ENCODE data around the gene TMEM43.

The TMEM43 gene

GRCh38 chr3:14159426-14159825 lies 34.6 kb downstream of the TMEM43 start:
- in situ Hi-C loops (cut with HindIII; ENCODE audit: low pct_ligation_motif_present, low pct_unique_long_range_greater_than_20kb, low sequenced_read_pairs): no loop called here
- DNase-seq: no peak

- in situ Hi-C loops (cut with HindIII; ENCODE audit: low pct_ligation_motif_present, low pct_unique_long_range_greater_than_20kb, low sequenced_read_pairs): no loop called here
Observed at GRCh38 chr3:14161282-14161681, 36.4 kb downstream of the TMEM43 start.

GRCh38 chr3:14162178-14162577 lies 37.3 kb downstream of the TMEM43 start:
- in situ Hi-C loops (cut with HindIII; ENCODE audit: low pct_ligation_motif_present, low pct_unique_long_range_greater_than_20kb, low sequenced_read_pairs): no loop called here
- no peak for DNase-seq

More at GRCh38 chr3:14161282-14161681, 36.4 kb downstream of the TMEM43 start:
- DNase-seq: no peak

GRCh38 chr3:14166877-14167603 lies 42.2 kb downstream of the TMEM43 start:
- in situ Hi-C loops (cut with HindIII; ENCODE audit: low pct_ligation_motif_present, low pct_unique_long_range_greater_than_20kb, low sequenced_read_pairs): no loop called here
- no peak for DNase-seq

- DNase-seq: no peak
- in situ Hi-C loops (cut with HindIII; ENCODE audit: low pct_ligation_motif_present, low pct_unique_long_range_greater_than_20kb, low sequenced_read_pairs): no loop called here
Observed at GRCh38 chr3:14169435-14169834, 44.6 kb downstream of the TMEM43 start.

GRCh38 chr3:14169871-14170270 lies 45.0 kb downstream of the TMEM43 start:
- DNase-seq: no peak
- in situ Hi-C loops (cut with HindIII; ENCODE audit: low pct_ligation_motif_present, low pct_unique_long_range_greater_than_20kb, low sequenced_read_pairs): no loop called here

GRCh38 chr3:14170531-14171159 lies 45.8 kb downstream of the TMEM43 start:
- in situ Hi-C loops (cut with HindIII; ENCODE audit: low pct_ligation_motif_present, low pct_unique_long_range_greater_than_20kb, low sequenced_read_pairs): no loop called here
- DNase-seq: no peak

GRCh38 chr3:14172496-14172895 lies 47.6 kb downstream of the TMEM43 start:
- DNase-seq: no peak
- in situ Hi-C loops (cut with HindIII; ENCODE audit: low pct_ligation_motif_present, low pct_unique_long_range_greater_than_20kb, low sequenced_read_pairs): no loop called here

GRCh38 chr3:14174483-14174882 lies 49.6 kb downstream of the TMEM43 start:
- DNase-seq: no peak
- in situ Hi-C loops (cut with HindIII; ENCODE audit: low pct_ligation_motif_present, low pct_unique_long_range_greater_than_20kb, low sequenced_read_pairs): no loop called here

GRCh38 chr3:14175383-14176037 lies 50.7 kb downstream of the TMEM43 start:
- in situ Hi-C loops (cut with HindIII; ENCODE audit: low pct_ligation_motif_present, low pct_unique_long_range_greater_than_20kb, low sequenced_read_pairs): no loop called here
- no peak for DNase-seq

GRCh38 chr3:14177580-14178246 lies 52.9 kb downstream of the TMEM43 start:
- DNase-seq: no peak
- in situ Hi-C loops (cut with HindIII; ENCODE audit: low pct_ligation_motif_present, low pct_unique_long_range_greater_than_20kb, low sequenced_read_pairs): no loop called here

GRCh38 chr3:14178247-14179113 lies 53.6 kb downstream of the TMEM43 start, which contains the start of the genes LSM3 and XPC:
Gene LSM3, plus strand, starts transcription at chr3:14178817. Its CDS starts 44 bp downstream, at chr3:14178861.
Gene XPC, minus strand, starts transcription at chr3:14178601. Its CDS starts 33 bp downstream, at chr3:14178568.
- in situ Hi-C loops (cut with HindIII; ENCODE audit: low pct_ligation_motif_present, low pct_unique_long_range_greater_than_20kb, low sequenced_read_pairs): no loop called here
- DNase-seq: peak; percentile 98

- DNase-seq: no peak
- in situ Hi-C loops (cut with HindIII; ENCODE audit: low pct_ligation_motif_present, low pct_unique_long_range_greater_than_20kb, low sequenced_read_pairs): no loop called here
Observed at GRCh38 chr3:14179114-14179465, 54.2 kb downstream of the TMEM43 start.

- in situ Hi-C loops (cut with HindIII; ENCODE audit: low pct_ligation_motif_present, low pct_unique_long_range_greater_than_20kb, low sequenced_read_pairs): no loop called here
- no peak for DNase-seq
Observed at GRCh38 chr3:14179795-14180194, 54.9 kb downstream of the TMEM43 start.

GRCh38 chr3:14181253-14181652 lies 56.4 kb downstream of the TMEM43 start:
- no peak for DNase-seq
- in situ Hi-C loops (cut with HindIII; ENCODE audit: low pct_ligation_motif_present, low pct_unique_long_range_greater_than_20kb, low sequenced_read_pairs): no loop called here

GRCh38 chr3:14183015-14183577 lies 58.2 kb downstream of the TMEM43 start:
- in situ Hi-C loops (cut with HindIII; ENCODE audit: low pct_ligation_motif_present, low pct_unique_long_range_greater_than_20kb, low sequenced_read_pairs): no loop called here
- no peak for DNase-seq

GRCh38 chr3:14186854-14187458 lies 62.1 kb downstream of the TMEM43 start:
- in situ Hi-C loops (cut with HindIII; ENCODE audit: low pct_ligation_motif_present, low pct_unique_long_range_greater_than_20kb, low sequenced_read_pairs): no loop called here
- DNase-seq: no peak

All from ACHN (cell line).